ENCODE data around the gene FAM228B.

DNA sequence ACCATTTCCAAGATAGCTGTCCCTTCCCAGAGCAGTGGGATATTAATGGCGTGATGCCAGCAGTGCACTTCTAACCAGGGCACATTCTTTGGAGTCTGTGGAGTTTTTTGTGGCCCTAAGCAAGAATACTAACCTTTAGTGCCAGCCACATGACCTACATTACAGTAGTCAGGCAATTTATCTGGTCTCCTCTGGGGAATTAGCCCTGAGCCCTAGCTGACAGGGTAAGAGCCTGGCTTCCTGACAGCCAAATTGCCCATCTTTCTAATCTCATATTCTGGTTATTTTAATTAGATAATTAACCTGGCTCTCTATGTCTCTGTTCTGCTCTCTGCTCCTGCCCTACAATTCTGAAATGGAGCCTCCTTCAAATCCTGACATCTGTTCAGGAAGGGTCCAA is 5.4 kb upstream of the FAM228B start:
- TF ChIP-seq, protein P1, sequence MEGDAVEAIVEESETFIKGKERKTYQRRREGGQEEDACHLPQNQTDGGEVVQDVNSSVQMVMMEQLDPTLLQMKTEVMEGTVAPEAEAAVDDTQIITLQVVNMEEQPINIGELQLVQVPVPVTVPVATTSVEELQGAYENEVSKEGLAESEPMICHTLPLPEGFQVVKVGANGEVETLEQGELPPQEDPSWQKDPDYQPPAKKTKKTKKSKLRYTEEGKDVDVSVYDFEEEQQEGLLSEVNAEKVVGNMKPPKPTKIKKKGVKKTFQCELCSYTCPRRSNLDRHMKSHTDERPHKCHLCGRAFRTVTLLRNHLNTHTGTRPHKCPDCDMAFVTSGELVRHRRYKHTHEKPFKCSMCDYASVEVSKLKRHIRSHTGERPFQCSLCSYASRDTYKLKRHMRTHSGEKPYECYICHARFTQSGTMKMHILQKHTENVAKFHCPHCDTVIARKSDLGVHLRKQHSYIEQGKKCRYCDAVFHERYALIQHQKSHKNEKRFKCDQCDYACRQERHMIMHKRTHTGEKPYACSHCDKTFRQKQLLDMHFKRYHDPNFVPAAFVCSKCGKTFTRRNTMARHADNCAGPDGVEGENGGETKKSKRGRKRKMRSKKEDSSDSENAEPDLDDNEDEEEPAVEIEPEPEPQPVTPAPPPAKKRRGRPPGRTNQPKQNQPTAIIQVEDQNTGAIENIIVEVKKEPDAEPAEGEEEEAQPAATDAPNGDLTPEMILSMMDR (IDR thresholded peaks at IDR 0.05) = no peak
- TF ChIP-seq POLR2A (IDR thresholded peaks at IDR 0.05; ENCODE audit: low read depth) (no peak), POLR2AphosphoS5 (IDR thresholded peaks at IDR 0.05) (no peak), EP300 (IDR thresholded peaks at IDR 0.05) (no peak)
